Loucy (cell line): ENCODE data around the gene IER3.

Experiments
- H2AFZ ChIP-seq: fragments of 200-600 bp; sonication (generic); 2 replicates; pipeline ENCODE4 v1.6.0; 2016; ENCODE audit warnings: antibody characterized with exemption, mild to moderate bottlenecking, low read length, moderate library complexity
- H3F3A ChIP-seq: fragments of 200-600 bp; 2 replicates; pipeline ENCODE4 v1.6.0; 2016; ENCODE audit warnings: antibody characterized with exemption, low read depth, mild to moderate bottlenecking
- H3K27me3 ChIP-seq: fragments of 200-600 bp; sonication (generic); 2 replicates; pipeline ENCODE4 v1.6.1; 2014; ENCODE audit warnings: low read length, mild to moderate bottlenecking; ENCODE audit not compliant: insufficient read depth, poor library complexity, severe bottlenecking
- H3K36me3 ChIP-seq: fragments of 200-600 bp; sonication (generic); 2 replicates; pipeline ENCODE4 v1.6.1; 2016; ENCODE audit warnings: low read length; ENCODE audit not compliant: insufficient read depth
- H3K4me1 ChIP-seq: fragments of 200-600 bp; sonication (generic); 2 replicates; pipeline ENCODE4 v1.5.1; 2014; ENCODE audit warnings: low read length, mild to moderate bottlenecking; ENCODE audit not compliant: insufficient read depth, poor library complexity, severe bottlenecking
- H3K4me2 ChIP-seq: fragments of 200-600 bp; sonication (generic); 2 replicates; pipeline ENCODE4 v1.6.0; 2014; ENCODE audit warnings: antibody characterized with exemption, low read length, low read depth, mild to moderate bottlenecking; ENCODE audit not compliant: poor library complexity, severe bottlenecking
- H3K4me3 ChIP-seq: fragments of 200-600 bp; sonication (generic); 2 replicates; pipeline ENCODE4 v1.5.1; 2014; ENCODE audit warnings: low read length, mild to moderate bottlenecking, mixed read lengths; ENCODE audit not compliant: poor library complexity, severe bottlenecking
- H3K79me2 ChIP-seq: fragments of 200-600 bp; sonication (generic); 2 replicates; pipeline ENCODE4 v1.6.1; 2014; ENCODE audit warnings: low read length; ENCODE audit not compliant: insufficient read depth
- H3K9ac ChIP-seq: fragments of 200-600 bp; sonication (generic); 2 replicates; pipeline ENCODE4 v1.6.0; 2014; ENCODE audit warnings: mild to moderate bottlenecking, low read depth, low read length, moderate library complexity; ENCODE audit not compliant: poor library complexity, severe bottlenecking
- H3K9me2 ChIP-seq: fragments of 200-600 bp; sonication (generic); replicated peaks from 2 replicates; pipeline ENCODE4 v1.6.1; 2016; ENCODE audit warnings: low read depth, low read length, mixed read lengths
- H3K9me3 ChIP-seq: fragments of 200-600 bp; sonication (generic); 2 replicates; pipeline ENCODE4 v1.6.1; 2014; ENCODE audit warnings: mild to moderate bottlenecking, antibody characterized with exemption, low read length, low read depth; ENCODE audit not compliant: insufficient read depth
- H4K20me1 ChIP-seq: fragments of 200-600 bp; sonication (generic); 2 replicates; pipeline ENCODE4 v1.6.0; 2014; ENCODE audit warnings: antibody characterized with exemption, low read length, mild to moderate bottlenecking; ENCODE audit not compliant: insufficient read depth, poor library complexity, severe bottlenecking
- CTCF ChIP-seq: fragments of 200-600 bp; sonication (generic); conservative IDR thresholded peaks from 2 replicates; pipeline ENCODE4 v1.5.1; 2014; ENCODE audit warnings: mild to moderate bottlenecking, antibody characterized with exemption, low read length
- EZH2phosphoT487 ChIP-seq: fragments of 200-600 bp; IDR thresholded peaks from 2 replicates; pipeline ENCODE4 v1.6.1; 2018; ENCODE audit warnings: antibody characterized with exemption, mild to moderate bottlenecking, moderate library complexity, borderline replicate concordance

IER3 gene

DNA sequence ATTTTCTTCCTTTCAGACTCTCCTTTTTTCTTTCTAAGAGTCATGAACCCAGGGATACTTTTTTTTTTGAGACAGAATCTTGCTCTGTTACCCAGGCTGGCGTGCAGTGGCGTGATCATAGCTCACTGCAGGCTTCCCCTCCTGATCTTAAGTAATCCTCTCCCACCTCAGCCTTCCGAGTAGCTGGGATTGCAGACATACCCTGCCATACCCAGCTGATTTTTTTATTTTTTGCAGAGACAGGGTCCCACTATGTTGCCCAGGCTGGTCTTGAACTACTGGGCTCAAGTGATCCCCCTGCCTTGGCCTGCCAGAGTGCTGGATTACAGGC, 32.8 kb upstream of the IER3 start:
- no peak overlapping the region for H3K4me2 ChIP-seq
- TF ChIP-seq CTCF (no peak), EZH2phosphoT487 (no peak)
- H3K79me2 ChIP-seq, result no peaks in the 10 kb centered on the region
- no peaks in the 10 kb centered on the region for H3F3A ChIP-seq
- no peaks in the 10 kb centered on the region for H3K9me2 ChIP-seq
- no peak overlapping the region for H3K9ac ChIP-seq
- no peaks in the 10 kb centered on the region for H3K36me3 ChIP-seq
- no peak overlapping the region for H2AFZ ChIP-seq
- H3K9me3 ChIP-seq, result no peaks in the 10 kb centered on the region
- no peaks in the 10 kb centered on the region for H4K20me1 ChIP-seq
- H3K27me3 ChIP-seq, result peaks cover 8% of the 10 kb centered on the region
- H3K4me3 ChIP-seq, result no peak overlapping the region
- H3K4me1 ChIP-seq, result no peaks in the 10 kb centered on the region

DNA sequence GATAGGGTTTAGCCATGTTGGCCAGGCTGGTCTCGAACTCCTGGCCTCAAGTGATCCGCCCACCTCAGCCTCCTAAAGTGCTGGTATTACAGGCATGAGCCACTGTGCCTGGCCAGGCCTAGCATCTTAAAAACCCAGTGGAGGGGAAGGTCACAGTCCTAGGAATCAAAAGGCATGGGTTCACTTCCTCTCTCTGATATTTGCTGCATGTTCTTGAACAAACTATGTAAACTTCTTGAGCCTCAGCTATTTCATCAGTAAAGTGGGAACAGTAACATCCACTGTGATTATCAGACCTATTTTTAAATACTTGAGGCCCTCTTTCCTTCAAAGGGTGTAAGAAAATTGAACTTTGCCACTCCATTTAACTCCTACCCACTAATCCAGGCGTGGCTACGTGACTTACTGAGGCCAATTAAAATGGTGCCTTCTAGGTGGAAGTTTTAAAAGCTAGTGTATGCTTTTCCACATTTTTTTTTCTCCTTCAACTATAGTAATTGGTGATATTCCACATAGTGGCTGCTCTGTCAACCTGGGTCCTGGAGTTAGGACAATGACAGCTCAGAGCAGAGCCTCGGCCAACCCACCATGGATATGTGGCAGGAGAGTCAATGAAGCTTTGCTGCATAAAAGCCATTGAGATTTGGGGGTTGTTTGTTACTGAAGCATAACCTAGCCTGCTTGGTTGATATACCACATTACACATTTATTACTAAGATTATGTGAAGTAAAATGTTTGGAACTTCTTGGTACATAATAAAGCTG, 32.2 kb upstream of the IER3 start:
- H3K36me3 ChIP-seq, result no peaks in the 10 kb centered on the region
- TF ChIP-seq EZH2phosphoT487 (no peak), CTCF (no peak)
- H3F3A ChIP-seq, result no peaks in the 10 kb centered on the region
- no peak overlapping the region for H2AFZ ChIP-seq
- H3K27me3 ChIP-seq, result peaks cover 6% of the 10 kb centered on the region
- no peak overlapping the region for H3K4me3 ChIP-seq
- H4K20me1 ChIP-seq, result no peaks in the 10 kb centered on the region
- no peaks in the 10 kb centered on the region for H3K79me2 ChIP-seq
- no peaks in the 10 kb centered on the region for H3K9me2 ChIP-seq
- H3K9me3 ChIP-seq, result no peaks in the 10 kb centered on the region
- no peak overlapping the region for H3K4me2 ChIP-seq
- no peak overlapping the region for H3K9ac ChIP-seq
- no peaks in the 10 kb centered on the region for H3K4me1 ChIP-seq

GRCh38 chr6:30775104-30775503, 30.8 kb upstream of the IER3 start:
- Histone ChIP-seq H3K4me2 (no peak overlapping the region), H2AFZ (no peak overlapping the region), H3F3A (no peaks in the 10 kb centered on the region), H3K79me2 (no peaks in the 10 kb centered on the region), H3K4me1 (peaks cover under 1% of the 10 kb centered on the region), H3K9me3 (no peaks in the 10 kb centered on the region), H3K36me3 (no peaks in the 10 kb centered on the region), H3K4me3 (no peak overlapping the region), H3K27me3 (no peaks in the 10 kb centered on the region), H3K9ac (no peak overlapping the region), H4K20me1 (no peaks in the 10 kb centered on the region), H3K9me2 (no peaks in the 10 kb centered on the region)
- TF ChIP-seq EZH2phosphoT487, result no peak
- TF ChIP-seq CTCF, result no peak
